Panc1 (cell line): ENCODE results near the gene FAM107B. TPM values are rescaled to one million over a fixed set of nuclear protein-coding genes. Genes with fewer than 3 reads are reported as not detected.

Experiments
- ATAC-seq: fragments of 200-7000 bp; cut with Tn5 transposase; 2 replicates; pipeline ENCODE4 v1.9.1; 2020; ENCODE audit warnings: mild to moderate bottlenecking, moderate library complexity
- BruUV-seq: library from RNA; stranded (reverse); fragments of 400-500 nt; replicated peaks from 2 replicates; lab custom pipeline; 2021; lab: Mats Ljungman, UMichigan
- CTCF ChIA-PET: fragments of 300-600 bp; sonication (Branson Sonifier 250); formaldehyde crosslinking; loops from one replicate; lab custom pipeline; 2022; ENCODE audit warnings: antibody characterized with exemption; lab: Charles Lee
- POLR2A ChIA-PET: fragments of 300-600 bp; sonication (Branson Sonifier 250); formaldehyde crosslinking; loops from one replicate; lab custom pipeline; 2022; ENCODE audit warnings: antibody characterized with exemption; lab: Charles Lee
- DNase-seq: peaks from one replicate; pipeline ENCODE4 v3.0.0-alpha.2; 2010; ENCODE audit warnings: low read depth, low spot score
- H3K27ac ChIP-seq: 2 replicates; pipeline ENCODE4 v1.5.1; 2011; ENCODE audit warnings: mild to moderate bottlenecking, low read length, inconsistent platforms
- H3K27me3 ChIP-seq: fragments of 200-500 bp; sonication (Bioruptor generic); 2 replicates; pipeline ENCODE4 v1.6.0; 2014; ENCODE audit warnings: low read length, inconsistent platforms; ENCODE audit not compliant: control insufficient read depth, insufficient read depth
- H3K36me3 ChIP-seq: fragments of 200-500 bp; sonication (Bioruptor generic); 2 replicates; pipeline ENCODE4 v1.5.1; 2014; ENCODE audit warnings: inconsistent platforms, mild to moderate bottlenecking, low read length, moderate library complexity; ENCODE audit not compliant: control insufficient read depth, insufficient read depth
- H3K4me1 ChIP-seq: 2 replicates; pipeline ENCODE4 v1.5.1; 2011; ENCODE audit warnings: inconsistent platforms, mild to moderate bottlenecking, low read length, moderate library complexity; ENCODE audit not compliant: control insufficient read depth, insufficient read depth
- H3K4me3 ChIP-seq, 2 experiments: 2 replicates each; pipeline ENCODE4 v1.5.1; 2011 to 2012; ENCODE audit warnings: low read depth in 2 of 2, low read length in 2 of 2, mild to moderate bottlenecking in 2 of 2, inconsistent platforms in 1 of 2, moderate library complexity in 1 of 2
- H3K9me3 ChIP-seq: fragments of 200-500 bp; sonication (Bioruptor generic); 2 replicates; pipeline ENCODE4 v1.5.1; 2014; ENCODE audit warnings: low read depth, mild to moderate bottlenecking, inconsistent platforms, low read length, moderate library complexity; ENCODE audit not compliant: control insufficient read depth, insufficient read depth
- POLR2AphosphoS5 ChIP-seq: IDR thresholded peaks from 2 replicates; pipeline ENCODE4 v1.6.1; 2012; ENCODE audit warnings: mild to moderate bottlenecking, low read depth, low read length, moderate library complexity
- SIN3A ChIP-seq: IDR thresholded peaks from 2 replicates; pipeline ENCODE4 v1.6.1; 2012; ENCODE audit warnings: low read depth, mild to moderate bottlenecking, low read length, moderate library complexity, borderline replicate concordance; ENCODE audit not compliant: insufficient read depth
- TCF7L2 ChIP-seq: IDR thresholded peaks from 2 replicates; pipeline ENCODE4 v1.6.1; 2011; ENCODE audit warnings: mild to moderate bottlenecking, low read depth, low read length, inconsistent platforms
- in situ Hi-C: cut with HindIII; loops from 2 replicates; pipeline ENCODE4 v1.10.0; 2016; ENCODE audit warnings: low sequenced_read_pairs, low pct_unique_long_range_greater_than_20kb
- intact Hi-C: fragments of 100-400 bp; cut with micrococcal nuclease; formaldehyde crosslinking; loops from one replicate; pipeline ENCODE4 v1.10.0; 2022; ENCODE audit not compliant: unreplicated experiment
- total RNA-seq: library from RNA; stranded (reverse); gene quantifications from one replicate; pipeline ENCODE4 v1.2.1, GENCODE V29; 2021; ENCODE audit not compliant: unreplicated experiment
- TF ChIP-seq, protein P1 (sequence below), 2 experiments: IDR thresholded peaks; 2 replicates each; pipeline ENCODE4 v1.6.1; 2011 to 2012; ENCODE audit warnings: low read depth in 2 of 2, control low read depth in 1 of 2, low read length in 1 of 2, mild to moderate bottlenecking in 1 of 2, moderate library complexity in 1 of 2; ENCODE audit not compliant: insufficient read depth in 1 of 2
- TF ChIP-seq, protein P2 (sequence below): fragments of 450-650 bp; IDR thresholded peaks from 2 replicates; pipeline ENCODE4 v1.5.1; 2017; ENCODE audit warnings: mild to moderate bottlenecking

Gene FAM107B
- total RNA-seq, 1 experiment from 2014 or later, result 13.4 TPM

DNA sequence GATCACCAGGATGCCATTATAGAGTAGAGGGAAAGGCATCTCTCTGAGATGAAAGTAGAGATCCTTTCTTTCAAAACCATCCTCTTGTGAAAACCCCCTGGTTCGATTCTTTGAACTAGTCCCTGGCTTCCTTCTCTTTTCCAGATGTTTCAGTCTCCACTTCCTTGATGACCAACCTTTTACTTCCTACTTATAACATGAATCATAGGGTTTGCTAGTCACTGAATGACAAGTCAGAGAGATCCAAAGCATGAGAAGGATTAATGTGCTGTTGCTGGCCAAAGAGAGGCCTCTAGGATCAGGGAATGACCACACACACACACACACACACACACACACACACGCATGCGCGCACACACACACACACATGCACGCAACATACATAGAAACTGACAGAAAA lies 282.9 kb downstream of the FAM107B start:
- no TSS peak for BruUV-seq
- Histone ChIP-seq H3K9me3 (no peaks in the 10 kb centered on the region), H3K4me3 (no peak overlapping the region), H3K4me1 (no peaks in the 10 kb centered on the region), H3K27me3 (no peaks in the 10 kb centered on the region), H3K36me3 (no peaks in the 10 kb centered on the region), H3K27ac (no peak overlapping the region)
- POLR2A ChIA-PET, result no interaction called here
- in situ Hi-C loops, result no loop called here
- intact Hi-C loops, result no loop called here
- CTCF ChIA-PET, result no interaction called here
- no peak for ATAC-seq
- TF ChIP-seq POLR2AphosphoS5 (no peak), SIN3A (no peak), TCF7L2 (no peak)
- TF ChIP-seq, protein P1, sequence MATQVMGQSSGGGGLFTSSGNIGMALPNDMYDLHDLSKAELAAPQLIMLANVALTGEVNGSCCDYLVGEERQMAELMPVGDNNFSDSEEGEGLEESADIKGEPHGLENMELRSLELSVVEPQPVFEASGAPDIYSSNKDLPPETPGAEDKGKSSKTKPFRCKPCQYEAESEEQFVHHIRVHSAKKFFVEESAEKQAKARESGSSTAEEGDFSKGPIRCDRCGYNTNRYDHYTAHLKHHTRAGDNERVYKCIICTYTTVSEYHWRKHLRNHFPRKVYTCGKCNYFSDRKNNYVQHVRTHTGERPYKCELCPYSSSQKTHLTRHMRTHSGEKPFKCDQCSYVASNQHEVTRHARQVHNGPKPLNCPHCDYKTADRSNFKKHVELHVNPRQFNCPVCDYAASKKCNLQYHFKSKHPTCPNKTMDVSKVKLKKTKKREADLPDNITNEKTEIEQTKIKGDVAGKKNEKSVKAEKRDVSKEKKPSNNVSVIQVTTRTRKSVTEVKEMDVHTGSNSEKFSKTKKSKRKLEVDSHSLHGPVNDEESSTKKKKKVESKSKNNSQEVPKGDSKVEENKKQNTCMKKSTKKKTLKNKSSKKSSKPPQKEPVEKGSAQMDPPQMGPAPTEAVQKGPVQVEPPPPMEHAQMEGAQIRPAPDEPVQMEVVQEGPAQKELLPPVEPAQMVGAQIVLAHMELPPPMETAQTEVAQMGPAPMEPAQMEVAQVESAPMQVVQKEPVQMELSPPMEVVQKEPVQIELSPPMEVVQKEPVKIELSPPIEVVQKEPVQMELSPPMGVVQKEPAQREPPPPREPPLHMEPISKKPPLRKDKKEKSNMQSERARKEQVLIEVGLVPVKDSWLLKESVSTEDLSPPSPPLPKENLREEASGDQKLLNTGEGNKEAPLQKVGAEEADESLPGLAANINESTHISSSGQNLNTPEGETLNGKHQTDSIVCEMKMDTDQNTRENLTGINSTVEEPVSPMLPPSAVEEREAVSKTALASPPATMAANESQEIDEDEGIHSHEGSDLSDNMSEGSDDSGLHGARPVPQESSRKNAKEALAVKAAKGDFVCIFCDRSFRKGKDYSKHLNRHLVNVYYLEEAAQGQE (IDR thresholded peaks at IDR 0.05; ENCODE audit: insufficient read depth in 1 of 2, low read depth in 2 of 2, low read length in 1 of 2), result no peak
- TF ChIP-seq, protein P2, sequence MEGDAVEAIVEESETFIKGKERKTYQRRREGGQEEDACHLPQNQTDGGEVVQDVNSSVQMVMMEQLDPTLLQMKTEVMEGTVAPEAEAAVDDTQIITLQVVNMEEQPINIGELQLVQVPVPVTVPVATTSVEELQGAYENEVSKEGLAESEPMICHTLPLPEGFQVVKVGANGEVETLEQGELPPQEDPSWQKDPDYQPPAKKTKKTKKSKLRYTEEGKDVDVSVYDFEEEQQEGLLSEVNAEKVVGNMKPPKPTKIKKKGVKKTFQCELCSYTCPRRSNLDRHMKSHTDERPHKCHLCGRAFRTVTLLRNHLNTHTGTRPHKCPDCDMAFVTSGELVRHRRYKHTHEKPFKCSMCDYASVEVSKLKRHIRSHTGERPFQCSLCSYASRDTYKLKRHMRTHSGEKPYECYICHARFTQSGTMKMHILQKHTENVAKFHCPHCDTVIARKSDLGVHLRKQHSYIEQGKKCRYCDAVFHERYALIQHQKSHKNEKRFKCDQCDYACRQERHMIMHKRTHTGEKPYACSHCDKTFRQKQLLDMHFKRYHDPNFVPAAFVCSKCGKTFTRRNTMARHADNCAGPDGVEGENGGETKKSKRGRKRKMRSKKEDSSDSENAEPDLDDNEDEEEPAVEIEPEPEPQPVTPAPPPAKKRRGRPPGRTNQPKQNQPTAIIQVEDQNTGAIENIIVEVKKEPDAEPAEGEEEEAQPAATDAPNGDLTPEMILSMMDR, result no peak
- DNase-seq, result no peak

DNA sequence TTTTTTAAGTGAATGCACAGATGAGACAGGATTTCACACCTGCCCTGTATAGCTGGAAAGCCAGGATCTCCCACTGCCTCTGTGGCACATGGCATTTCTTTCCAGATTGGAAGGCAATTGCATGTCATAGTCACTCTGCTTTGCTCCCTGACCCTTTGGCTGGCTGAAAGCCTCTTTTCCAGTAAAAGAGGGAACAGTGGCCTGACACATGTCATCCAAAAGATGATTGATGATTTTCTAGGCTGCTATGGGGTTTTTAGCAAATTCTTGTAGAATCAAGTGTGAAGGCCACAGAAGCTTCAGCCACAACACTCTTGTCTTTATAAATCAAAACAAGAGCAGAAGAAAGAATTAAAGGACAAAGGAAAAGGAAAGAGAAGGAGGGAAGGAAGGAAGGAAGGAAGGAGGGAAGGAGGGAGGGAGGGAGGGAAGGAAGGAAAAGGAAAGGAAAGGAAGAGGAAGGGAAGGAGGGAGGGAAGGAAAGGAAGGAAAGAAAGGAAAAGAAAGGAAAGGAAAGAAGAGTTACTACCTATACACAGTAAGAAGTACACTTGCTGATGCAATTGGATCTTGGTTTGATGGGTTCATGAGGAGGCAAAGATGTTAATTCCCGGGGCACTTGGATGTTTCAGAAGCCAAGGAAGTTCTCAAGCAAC lies 285.0 kb downstream of the FAM107B start:
- TF ChIP-seq SIN3A, result no peak
- TF ChIP-seq, protein P1 (IDR thresholded peaks at IDR 0.05; ENCODE audit: insufficient read depth in 1 of 2, low read depth in 2 of 2, low read length in 1 of 2), result no peak
- no peak for TF ChIP-seq POLR2AphosphoS5
- TF ChIP-seq TCF7L2, result no peak
- TF ChIP-seq, protein P2, result no peak
- no peaks in the 10 kb centered on the region for H3K36me3 ChIP-seq
- H3K9me3 ChIP-seq, result no peaks in the 10 kb centered on the region
- CTCF ChIA-PET, result no interaction called here
- H3K4me1 ChIP-seq, result no peaks in the 10 kb centered on the region
- H3K27ac ChIP-seq, result no peak overlapping the region
- no peaks in the 10 kb centered on the region for H3K27me3 ChIP-seq
- no peak overlapping the region for H3K4me3 ChIP-seq
- no TSS peak for BruUV-seq
- in situ Hi-C loops (no loop called here), intact Hi-C loops (no loop called here)
- ATAC-seq (no peak), DNase-seq (no peak)
- POLR2A ChIA-PET, result no interaction called here
